Activated T-cell treated with anti-CD3 and anti-CD28 coated beads for 1 hour (primary cell): ENCODE data around the gene FSIP1.
"Not testable (repeated sequence)": the region's sequence is repeated elsewhere in the genome, so short reads cannot be mapped to it uniquely, and the experiment has no call there.

ENCODE experiments used
- DNase-seq: peaks from one replicate; pipeline ENCODE4 v3.0.0-alpha.2; 2020; ENCODE audit warnings: low read depth

The FSIP1 gene

DNA sequence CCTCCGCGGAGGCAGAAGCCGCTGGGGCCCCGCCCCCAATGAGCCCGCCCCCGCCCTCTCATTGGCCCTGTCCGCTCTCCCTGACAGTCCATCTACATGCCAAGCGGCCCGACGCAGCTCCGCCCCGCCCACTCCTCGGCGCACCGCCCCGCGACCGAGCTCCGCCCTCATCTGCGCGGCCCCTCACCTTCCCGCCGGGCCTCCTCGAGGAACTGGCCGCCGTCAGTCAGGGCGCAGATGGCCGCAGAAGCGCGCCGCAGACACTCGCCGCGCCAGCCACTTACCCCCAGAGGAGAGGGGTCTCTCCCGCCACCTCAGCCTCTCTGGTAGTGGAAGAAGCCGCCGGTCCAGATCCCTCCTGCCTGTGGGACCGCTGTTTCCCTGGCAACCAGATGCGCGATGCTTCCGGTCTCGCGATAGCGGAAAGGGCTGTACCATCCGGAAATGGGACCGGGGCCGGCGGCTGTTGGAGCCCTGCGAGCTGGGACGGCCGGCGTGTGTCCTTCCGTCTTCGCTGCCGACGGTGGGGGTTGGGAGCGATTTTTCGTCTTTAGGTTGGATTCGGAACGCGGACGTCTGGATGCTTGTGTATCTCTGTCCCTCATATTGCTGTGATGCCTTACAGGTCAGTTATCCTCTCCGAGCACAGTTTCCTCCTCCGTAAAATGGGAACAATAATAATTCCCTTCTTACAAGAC, at the start of gene FSIP1:
Gene FSIP1, minus strand, starts transcription at position 401 of the 698 bp plus-strand sequence. CDS start 6,317 bp downstream, outside the sequence.
- peak; percentile 88 for DNase-seq

GRCh38 chr15:39830166-39830565, 47.5 kb upstream of the FSIP1 start:
- DNase-seq: no peak

DNA sequence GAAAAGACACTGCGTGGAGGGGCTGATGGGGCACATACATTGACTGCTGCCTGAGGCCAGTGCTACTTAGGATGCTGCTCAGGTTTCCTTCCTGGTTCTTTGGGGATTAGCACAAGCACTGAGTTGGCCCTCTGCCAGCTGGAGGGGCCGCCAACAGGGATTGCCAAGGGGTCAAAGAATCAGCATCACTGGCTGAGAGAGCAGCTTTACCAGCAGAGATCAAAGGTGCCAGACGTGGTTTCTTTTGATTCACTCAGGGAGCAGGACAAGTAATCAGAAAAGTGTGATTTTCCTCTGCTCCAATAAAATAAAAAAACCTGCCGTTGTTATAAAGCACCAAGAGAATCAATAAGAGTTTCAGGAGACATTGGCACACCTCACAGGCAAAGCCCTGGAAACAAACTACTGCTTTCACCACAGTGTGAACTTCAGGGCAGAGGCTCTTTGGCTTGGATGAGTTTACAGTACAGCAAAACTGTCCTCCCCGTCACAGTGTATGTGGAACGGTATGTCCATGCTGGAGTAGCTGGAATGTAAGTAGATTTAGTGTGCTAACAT, 45.8 kb upstream of the FSIP1 start:
- no peak for DNase-seq

DNA sequence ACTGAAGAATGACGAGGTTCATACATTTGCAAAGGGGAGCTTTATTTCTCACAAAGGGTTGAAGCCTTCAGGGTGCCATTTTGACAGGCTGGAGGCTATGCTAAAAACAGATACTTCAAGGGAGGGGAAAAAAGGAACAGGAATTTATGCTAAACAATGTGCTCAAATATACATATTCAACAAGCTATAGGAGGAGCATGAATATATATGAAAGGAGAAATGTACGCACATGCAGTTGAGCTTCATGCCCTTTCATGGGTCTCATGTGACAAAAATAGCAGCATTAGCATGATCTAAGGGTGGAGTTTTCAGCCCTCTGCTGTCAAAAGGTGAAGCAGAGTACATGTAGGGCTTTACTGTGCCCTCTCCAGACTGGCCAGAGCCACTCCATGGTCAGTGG, 44.3 kb upstream of the FSIP1 start:
- DNase-seq: no peak

DNA sequence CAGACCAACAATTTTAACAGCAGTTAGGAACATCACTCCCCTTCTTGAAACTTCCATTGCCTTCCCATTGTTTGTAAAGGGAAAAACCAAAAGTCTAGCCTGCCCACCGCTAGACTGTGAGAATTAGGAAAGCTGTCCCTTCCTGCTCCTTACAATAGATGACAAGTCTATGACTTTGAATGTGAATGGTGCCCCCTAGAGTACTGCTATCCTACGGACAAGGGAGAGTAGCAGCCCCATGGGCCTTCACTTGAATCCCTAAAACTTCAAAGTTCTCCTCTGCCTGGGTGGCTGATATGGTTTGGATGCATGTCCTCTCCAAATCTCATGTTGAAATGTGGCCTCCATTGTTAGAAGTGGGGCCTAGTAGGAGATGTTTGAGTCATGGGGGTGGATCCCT, 41.0 kb upstream of the FSIP1 start:
- no peak for DNase-seq

DNA sequence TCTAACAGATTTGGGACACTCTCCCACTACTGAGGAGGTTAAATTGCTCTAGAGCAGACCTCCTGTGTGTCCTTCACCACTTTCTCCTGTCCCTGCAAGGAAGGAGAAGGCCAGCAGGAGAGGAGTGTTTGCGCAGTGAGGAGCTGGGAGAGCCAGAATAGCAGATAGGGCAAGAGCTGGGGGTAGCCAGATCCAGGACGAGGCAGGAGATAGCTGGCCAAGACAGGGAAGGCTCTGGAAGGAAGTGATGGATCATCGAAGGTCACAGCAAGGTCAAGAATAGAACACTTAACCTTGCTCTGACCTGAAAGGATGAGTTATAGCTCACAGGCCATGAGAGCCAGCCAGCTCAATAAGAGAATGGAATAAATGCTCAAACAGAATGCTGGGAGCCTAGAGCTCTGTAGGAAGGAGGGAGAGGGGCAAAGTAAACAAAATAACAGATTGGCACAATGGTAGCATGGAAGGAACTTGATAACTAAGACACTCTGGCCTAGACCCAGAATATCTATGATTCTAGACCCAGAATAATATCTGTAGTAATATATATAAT, 37.5 kb upstream of the FSIP1 start:
- no peak for DNase-seq

GRCh38 chr15:39819533-39819932, 36.9 kb upstream of the FSIP1 start:
- no peak for DNase-seq

DNA sequence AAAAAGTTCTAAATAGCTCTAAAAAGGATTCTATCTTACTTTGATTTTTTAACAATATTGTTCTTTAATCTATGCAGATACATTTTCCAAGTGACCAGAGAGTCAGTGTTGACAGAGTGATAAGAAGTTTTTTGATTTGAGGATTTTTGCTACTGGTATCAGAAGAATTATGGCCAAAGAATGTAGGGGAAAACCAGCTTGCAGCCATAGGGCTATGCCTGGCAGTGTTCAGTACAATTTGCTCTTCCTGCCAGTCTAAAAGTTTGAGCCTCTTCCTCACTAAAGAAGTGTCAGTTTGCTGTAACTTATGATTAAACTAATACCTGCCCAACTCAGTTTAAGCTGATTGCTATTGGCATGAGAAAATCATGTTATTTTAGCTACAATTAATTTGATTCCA, 35.3 kb upstream of the FSIP1 start:
- DNase-seq: no peak

DNA sequence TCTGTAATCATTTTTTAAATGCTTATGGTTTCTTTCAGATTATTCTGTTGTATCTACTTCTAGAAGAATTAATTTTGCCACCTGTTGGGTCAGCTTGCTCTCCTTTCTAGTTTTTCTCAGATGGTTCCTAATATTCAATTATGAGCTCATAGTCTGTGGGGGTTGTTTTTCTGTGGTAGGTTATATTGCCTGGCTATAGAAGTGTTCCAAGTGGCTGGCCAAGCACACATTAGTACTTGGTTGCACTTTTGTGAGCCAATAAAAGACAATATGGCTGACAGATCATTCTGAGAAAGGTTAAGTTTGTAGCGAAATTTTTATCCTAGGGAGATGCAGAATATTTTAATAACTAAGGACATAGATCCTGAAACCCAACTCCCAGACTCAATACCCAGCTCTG, 31.8 kb upstream of the FSIP1 start:
- no peak for DNase-seq

DNA sequence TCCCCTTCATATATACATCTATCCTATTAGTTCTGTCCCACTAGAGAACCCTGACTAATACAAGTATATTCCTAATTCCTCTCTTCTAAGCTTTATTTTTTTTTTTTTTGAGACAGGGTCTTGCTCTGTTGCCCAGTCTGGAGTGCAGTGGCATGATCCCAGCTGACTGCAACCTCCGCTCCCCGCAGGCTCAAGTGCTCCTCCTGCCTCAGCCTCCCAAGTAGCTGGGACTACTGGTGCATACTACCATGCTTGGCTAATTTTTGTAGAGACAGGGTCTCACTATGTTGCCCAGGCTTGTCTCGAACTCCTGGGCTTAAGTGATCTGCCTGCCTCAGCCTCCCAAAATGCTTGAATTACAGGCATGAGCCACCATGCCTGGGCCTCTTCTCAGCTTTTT, 30.0 kb upstream of the FSIP1 start:
- DNase-seq: not testable (repeated sequence)

- DNase-seq: no peak
Observed at GRCh38 chr15:39808909-39809308, 26.3 kb upstream of the FSIP1 start.

DNA sequence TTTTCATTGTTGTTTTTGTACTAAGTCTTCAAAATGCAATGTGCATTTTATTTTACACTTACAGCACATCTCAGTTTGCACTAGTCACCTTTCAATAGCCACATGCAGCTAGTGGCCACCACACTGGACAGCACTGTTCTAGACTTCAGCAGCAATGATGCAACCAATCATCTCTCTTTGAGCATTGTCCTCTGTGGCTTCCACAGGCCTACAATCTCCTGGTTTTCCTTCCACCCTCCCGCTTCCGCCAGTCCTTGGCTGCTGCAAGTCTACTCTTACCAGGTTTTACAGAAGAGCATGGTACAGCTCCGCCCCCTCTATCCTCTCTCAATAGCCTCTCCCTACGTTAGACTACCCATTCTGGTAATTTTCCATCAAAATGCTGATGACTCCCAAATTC, 25.1 kb upstream of the FSIP1 start:
- no peak for DNase-seq

GRCh38 chr15:39804026-39804425, 21.4 kb upstream of the FSIP1 start:
- no peak for DNase-seq

DNA sequence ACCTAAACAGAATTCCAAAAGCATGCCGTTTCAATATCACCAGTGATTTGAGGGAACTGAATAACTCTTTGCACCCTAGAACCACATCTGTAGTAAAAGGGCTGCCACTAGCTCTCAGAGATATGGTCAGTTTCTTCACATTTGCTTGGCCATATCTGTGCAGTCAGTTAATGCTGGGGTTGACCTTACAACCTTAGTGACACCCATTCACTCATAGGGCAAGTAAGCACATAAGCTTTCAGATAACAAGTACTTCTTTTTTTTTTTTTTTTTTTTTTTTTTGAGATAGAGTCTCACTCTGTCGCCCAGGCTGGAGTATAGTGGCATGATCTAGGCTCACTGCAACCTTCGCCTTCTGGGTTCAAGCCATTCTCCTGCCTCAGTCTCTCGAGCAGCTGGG, 20.4 kb upstream of the FSIP1 start:
- no peak for DNase-seq

GRCh38 chr15:39801641-39802309, 19.1 kb upstream of the FSIP1 start:
- no peak for DNase-seq

GRCh38 chr15:39799552-39800011, 16.9 kb upstream of the FSIP1 start:
- no peak for DNase-seq

DNA sequence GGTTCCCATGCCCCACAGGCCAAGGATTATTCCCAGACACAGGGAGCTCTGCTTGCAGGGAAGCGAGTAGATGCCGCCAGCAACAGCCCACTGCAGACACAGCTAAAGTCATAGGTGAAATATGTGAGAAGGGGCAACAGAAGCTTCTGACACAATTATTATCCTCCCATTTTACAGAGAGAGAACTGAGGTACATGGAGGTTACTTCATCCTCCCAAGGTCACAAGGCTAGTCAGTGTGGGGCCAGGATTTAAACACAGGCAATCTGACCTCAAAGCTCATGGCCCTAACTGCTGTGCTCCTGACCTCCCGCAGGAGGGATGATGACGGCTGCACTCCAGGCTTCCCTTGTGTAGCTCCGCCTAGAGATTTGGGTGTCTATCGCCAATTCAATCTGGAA, 15.7 kb upstream of the FSIP1 start:
- DNase-seq: no peak

DNA sequence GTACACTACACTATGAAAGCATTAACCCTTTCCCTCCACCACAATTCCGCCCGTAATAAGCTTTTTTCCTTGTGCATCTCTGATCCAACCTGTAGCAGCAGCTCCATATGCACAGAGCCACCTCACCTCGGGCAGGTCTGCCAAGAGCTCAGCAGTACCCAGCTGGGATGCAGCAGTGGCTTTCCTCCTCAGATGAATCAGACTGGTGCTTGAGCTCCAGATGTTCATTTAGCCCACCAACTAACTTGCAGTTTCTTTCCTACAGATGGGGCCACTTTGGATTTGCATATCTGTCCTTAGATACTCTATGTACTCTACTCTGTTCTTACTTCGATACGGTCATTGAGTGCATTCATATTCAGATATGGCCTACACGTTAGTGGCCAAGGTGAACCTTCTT, 14.8 kb upstream of the FSIP1 start:
- DNase-seq: no peak

DNA sequence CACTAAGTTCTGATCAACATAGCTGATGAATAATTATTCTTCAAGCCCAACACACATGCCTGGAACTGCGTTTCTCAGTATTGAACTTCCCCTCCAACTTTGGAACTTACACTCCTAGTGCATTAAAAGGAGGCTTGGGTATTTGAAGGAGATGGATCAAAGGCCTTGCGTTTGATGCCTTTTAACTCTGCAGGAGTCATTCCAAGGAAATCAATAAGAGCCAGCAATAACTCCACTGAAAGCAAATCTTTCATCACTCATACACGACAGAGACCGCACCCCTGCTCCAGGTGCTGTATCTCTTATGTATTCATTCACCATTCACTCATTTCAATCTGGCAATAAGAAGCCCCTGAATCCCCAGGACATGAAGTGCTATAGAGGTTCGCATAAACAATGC, 14.0 kb upstream of the FSIP1 start:
- DNase-seq: no peak

- no peak for DNase-seq
Observed at GRCh38 chr15:39795486-39795885, 12.8 kb upstream of the FSIP1 start.

- DNase-seq: no peak
Observed at GRCh38 chr15:39794954-39795353, 12.3 kb upstream of the FSIP1 start.

- no peak for DNase-seq
Observed at GRCh38 chr15:39793923-39794322, 11.3 kb upstream of the FSIP1 start.

GRCh38 chr15:39792844-39793335, 10.2 kb upstream of the FSIP1 start:
- DNase-seq: no peak
